ENCODE results near the gene ADISSP.
A peak's percentile ranks its signal among the peaks of the same experiment; 100 is the strongest.

Gene ADISSP

DNA sequence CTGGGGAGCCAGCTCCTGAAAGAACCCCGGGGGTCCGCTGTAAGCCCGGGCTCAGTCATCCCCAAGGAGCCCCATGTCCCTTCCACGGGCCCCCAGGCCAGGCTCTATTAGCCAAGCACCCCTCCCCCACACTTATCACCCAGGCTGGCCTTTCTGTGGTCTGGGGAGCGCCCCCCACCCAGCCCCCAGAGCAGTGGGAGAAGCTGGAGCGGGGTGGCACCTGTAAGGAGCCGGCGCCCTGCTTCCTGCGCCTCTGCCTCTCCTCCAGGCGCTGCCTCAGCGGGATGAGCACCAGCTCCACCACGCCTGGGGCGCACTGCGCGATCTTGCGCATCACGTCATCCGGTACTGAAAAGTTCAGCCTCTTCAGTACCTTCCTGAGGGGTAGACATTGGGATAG lies 11.4 kb upstream of the ADISSP start:
- DNase-seq = no peak

DNA sequence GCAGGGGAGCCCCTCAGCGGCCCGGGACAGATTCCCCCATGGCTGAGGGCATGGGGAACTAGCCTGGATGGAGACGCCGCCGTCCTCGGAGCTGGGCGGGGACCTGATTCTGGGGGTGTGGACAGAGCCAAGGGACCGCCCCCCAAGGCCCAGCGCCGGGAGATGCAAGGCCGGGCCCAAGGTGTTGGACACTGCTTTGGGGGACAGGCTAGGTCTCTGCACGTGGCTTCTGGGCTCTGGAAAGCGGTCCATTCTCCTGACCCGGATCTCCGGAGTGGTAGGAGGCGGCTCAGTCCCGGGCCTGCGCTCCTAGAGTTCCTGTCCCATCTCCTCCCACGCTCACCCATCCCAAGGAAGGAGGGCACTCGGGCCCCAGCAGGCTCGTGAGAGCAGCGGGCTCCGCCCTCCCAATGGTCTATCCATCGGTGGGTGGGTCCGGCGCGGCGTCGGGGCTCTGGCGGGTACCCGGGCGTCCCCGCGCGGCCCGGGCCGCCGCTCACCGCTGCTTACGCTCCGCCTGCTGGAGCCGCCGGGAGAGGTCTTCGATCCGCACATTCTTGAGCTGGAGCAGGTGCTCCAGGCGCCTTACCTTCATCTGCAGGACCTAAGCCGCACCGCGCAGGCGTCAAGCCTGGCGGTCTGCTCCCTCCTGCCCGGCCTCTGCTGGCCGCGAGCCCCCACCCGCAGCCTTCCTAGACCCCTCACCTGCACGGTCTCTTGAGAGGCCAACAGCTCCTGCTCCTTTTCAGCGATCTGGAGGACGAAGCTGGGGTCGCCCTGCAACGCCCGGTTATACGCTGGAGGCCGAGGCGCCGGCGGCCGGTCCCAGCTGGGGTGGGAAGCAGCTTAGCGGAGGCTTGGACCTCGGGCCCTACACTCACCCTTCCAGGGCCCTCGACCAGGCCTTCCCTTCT lies 10.4 kb upstream of the ADISSP start:
- no peak for DNase-seq

DNA sequence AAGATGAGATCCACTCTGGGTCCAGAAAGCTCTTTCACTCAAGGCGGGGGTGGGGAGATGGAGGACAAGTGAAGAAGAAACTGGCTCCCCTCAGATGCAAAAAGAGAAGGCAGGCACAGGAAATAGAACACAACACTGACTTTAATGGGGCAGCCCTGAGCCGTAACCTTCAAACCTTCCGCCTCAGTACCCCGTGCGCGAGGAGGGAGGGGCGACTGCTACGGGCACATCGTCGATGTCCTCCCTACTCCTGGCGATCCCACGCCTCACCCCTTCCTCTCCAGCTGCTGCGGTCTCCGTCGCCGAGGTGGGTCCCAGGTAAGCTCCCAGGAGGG lies 9.8 kb upstream of the ADISSP start:
- no peak for DNase-seq

DNA sequence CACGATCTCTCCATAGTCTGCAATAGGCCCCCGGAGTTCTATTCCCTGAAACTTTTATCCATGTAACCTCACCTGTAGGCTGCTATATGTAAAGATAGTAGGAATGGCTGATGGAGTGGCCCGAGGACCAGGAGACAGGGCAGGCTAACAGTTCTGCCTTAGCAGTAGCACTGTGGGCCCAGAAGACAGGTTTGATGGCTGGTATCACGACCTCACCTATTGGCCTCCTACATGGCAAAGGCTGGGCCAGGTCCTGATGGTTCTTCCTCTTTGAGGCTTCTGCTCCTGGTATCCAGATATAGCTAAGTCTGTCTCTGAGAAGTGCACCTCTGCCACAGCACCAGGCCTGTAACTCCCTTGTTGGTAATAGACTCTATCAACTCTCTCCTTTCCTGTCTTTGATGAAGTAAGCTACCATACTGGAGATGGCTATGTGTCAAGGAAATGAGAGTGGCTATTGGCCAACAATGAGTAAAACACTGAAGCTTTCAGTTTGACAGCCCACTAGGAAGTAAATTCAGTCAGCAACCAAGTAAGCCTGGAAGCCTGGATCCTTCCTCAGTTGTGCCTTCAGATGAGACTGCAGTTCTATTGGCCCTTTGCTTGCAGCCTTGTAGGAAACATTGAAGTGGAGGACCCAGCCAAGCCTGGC lies 8.0 kb upstream of the ADISSP start:
- no peak for DNase-seq

DNA sequence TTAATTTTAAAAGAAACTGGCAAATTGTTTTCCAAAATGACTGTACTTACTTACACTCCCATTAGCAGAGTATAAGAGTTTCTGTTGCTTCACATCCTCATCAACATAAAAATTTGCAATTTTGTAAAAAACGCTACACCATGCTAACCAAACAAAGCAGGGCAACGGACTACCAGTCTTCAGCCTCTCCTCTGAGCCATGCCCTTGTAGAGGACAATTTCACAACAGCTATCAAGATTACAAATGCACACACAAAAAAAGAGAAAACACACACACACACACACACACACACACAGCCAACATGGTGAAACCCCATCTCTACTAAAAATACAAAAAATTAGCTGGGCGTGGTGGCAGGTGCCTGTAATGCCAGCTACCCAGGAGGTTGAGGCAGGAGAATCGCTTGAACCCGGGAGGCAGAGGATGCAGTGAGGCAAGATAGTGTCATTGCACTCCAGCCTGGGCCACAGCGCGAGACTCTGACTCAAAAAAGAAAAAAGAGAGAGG lies 4.1 kb upstream of the ADISSP start:
- DNase-seq = no peak

DNA sequence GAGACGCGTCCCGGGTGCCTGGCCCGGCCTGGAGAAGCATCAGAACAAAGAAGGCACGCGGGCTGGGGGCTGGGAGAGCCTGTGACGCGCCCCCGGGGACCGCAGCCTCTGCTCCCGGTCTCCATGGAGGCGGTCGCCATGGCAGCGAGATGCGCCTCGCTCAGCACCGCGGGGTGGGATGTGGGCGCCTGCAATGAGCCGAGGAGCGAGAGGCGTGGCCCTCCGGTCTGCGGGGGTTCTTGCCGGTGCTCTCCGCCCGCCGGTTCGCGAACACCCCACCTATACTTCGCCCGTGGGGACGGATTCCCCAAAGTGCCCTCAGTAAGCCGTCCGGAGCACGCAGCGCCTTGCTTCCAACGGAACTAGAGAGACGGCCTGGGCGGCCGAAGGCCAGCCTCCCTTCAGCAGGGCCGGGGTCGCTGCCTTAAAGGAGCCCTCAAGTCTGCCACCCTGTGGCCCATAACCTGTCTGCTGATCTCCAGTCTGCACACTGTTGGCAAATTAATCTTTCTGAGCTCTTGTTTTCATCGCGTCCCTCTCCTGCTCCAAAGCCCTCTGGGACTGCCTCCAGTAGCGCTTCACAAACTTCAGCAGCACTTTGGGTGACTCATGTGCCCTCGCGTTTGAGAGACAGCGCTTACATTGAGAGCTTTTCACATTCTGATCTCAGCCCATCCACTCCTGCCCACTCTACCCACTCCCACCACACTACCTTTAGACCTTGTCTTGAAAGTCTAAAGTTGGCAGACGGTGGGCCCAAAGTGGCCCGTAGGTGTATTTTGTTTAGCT lies 983 bp upstream of the ADISSP start:
- DNase-seq = peak; percentile 52

DNA sequence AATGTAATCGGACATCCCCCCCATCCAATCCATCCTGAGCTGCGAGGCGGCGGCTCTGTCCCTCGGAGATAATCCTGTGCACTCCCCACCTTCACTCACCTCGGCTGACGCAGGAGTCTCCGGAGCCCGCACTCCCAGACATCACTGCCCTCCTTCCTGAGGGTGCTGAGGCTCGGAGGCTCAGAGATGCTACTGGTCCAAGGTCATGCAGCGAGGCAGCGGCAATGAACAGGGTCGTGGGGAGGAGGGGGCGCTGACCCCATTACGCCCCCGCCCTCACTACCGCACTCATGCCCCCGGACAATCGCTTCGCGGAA lies 485 bp downstream of the ADISSP start:
- DNase-seq = no peak

DNA sequence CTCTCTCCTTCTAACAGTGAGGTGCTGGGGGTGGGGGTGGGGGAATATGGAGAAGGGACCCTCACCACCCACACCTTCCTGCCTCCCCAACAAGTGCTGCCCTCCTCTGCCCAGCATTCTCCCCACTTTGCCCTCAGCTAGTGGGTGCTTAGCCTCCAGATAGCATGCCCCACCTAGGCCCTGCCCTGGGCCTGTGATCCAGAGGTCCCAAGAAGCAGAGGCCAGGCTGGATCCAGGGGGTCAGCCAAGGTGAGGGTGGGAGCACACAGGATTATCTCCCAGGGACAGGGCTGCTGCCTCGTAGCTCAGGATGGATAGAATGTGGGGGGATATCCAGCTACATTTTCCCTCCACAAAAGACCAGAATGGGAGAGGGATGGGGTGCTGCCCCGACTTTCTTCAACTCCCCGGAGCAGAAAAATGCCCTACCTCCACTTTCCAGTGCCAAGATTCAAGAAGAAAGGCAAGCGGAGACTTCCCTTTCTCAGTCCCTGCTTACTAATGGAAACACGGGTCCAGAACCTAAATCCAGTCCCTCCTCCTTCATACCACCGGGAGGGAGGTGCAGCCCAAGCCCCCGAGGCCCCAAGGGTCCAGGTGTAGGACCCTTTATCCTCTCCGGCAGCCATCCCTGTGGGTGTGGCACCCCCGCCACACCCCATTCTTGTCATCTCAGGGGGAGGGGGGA lies 987 bp downstream of the ADISSP start:
- no peak for DNase-seq

DNA sequence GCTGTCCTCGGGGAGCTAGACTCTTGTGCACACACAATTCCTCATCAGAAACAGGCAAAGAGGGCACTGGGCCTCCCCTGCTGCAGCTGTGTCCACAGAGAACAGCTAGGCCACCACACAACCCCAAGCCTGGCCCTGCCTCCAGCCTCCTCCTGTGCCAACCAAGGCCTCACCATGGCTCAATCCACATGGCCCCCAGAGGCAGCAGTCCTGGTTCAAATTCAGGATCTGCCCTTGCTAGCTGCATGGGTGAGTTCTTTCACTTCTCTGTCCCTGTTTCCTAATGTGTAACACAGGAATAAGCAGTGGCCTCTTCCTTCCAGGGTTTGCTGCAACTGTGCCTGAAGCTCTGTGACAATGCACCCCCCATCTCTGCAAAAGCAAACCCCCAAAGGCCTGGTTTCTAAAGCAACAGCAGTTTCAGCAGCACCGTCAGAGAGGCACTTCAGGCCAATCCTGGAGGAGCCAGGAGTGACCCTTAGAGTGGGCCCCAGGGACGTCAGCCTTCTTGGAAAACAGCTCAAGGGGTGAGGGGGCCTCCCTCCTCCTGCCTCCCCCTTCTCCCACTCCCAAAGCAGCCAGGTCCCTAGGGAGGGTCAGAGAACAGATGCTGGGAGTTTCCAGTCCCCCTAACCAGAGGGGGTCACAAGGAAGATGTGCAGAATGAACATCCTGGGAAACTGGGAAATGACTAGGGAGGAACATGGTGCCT lies 2.2 kb downstream of the ADISSP start:
- no peak for DNase-seq

DNA sequence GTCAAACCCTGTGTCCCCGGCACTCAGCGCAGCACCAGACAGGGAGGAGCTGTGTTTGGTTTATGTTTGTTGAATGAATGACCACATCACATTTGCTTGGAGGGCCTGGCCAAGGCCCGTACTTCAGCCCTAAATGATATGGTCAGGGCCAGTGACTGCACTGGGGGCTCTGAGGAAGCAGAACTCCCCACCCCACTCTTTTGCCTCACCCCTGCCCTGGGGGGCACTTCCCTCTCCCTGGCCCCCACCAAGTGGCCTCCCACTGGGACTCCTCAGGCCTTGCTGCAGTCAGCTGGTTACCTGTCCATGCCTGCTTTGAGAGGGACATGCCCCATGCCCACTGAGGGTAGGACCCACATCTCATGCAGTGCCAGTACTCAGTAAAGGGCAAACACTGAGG lies 2.9 kb downstream of the ADISSP start:
- DNase-seq = no peak

DNA sequence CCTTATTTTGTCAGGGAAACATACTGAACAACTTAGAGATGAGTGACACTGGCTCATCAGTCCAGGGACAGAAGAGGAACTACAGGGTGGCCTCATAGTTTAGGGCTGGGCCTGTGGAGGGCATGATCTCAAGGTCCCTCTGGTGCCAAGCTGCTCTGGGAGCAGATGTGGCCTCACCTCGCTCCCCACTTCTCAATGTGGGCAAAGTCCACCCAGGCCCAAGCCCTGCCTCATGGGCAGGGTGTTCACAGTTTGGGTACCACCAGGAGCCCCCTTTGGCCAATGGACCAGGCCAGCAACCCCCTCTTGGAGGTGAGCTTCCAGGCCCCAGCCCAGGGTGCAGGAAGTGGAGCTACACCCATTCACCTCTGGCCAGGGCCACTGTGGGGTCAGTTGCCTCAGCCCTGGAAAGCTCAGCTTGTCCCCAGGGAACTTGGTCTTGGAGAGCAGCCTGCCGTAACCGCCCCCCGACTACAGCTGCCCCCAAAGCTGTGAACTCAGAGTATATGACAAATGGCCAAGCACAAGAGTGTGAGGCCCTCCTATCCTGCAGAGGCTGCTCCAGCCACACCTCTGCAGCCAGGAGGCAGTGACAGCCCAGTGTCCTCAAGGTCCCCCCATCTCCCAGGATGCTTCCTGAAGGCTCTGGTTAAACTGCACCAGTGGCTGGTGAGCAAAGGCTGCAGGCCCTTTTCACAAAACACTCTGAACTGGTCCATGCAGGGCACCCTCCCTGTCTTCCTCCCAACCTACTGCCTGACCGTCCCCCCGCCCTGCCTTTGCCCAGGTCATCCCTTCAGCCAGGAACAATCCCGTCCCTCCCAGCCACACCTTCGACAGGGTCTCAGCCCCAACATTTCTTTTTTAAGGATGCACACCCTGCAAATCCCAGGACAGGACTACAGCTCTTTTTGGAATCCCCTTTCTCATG lies 3.6 kb downstream of the ADISSP start:
- no peak for DNase-seq

DNA sequence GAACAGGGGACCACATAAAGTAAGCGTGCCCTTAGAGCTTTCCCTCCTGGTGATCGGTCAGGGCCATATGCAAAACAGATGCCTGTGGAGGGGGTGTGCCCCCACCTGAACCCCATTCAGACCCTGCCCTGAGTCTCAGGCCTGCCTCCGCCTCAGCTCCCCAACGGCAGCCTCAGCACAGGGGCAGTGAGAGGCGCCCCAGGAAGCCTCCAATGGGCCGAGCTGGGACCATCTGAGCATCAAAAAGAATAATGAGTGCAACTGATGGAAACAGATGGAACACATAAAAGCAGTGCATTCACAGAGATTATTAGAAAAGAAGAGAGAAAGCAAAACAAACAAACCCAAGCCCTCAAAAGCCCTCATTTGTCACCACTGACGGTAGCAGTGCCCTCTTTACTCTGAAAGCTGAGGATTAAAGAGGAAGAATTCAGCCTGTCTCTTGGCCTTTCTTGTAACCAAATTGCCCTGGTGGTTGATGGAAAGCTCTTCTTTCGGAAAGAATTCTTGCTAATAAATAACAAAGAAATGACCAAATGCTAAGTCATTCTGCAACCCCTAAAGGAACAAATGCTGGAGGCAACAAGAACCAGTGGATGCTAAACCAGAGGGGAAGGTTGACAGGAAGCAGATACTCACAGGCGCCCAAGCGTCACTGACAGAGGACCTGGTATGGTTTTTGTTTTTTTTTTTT lies 6.8 kb downstream of the ADISSP start:
- DNase-seq = no peak

DNA sequence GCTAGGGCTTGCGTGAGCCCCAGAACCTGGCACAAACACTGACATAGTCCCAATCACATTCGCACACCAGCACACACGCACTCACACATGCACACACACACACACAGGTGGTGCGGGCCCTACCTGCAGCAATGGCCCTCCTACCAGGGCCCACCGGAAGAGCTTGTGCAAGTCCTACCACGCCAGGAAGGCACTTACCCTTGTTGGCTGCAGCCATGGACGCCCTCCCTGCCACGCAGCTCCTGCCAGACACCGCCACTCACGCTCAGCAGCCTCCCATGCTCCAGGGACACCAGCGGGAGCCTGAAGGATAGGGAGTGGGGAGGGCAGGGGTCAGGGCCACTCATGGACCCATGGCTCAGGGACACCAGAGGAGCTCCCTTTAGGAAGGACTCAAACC lies 7.7 kb downstream of the ADISSP start:
- no peak for DNase-seq

DNA sequence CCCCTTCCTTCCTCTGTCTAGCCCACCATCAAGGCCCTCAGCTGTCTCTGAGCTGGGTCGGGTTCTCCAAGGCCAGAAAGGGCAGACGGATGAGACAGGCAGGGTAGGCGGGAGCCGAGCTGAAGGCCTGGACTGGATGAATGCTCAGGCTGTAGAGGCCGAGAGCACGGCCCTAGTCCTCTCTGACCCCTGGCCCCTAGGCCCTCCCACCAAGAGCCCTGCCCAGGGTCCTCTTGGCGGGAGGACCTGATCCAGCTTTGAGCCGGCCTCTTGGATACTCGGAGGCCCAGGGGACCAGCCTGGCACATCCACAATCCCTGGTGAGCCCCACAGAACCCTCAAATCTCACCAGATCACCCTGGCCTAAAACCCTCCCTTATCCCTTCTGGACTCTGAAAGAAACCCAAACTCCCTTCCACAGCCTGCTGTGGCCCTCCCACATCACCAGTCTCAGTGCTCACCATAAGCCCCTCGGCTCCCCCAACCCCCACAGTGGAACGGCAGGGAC lies 8.2 kb downstream of the ADISSP start:
- no peak for DNase-seq

DNA sequence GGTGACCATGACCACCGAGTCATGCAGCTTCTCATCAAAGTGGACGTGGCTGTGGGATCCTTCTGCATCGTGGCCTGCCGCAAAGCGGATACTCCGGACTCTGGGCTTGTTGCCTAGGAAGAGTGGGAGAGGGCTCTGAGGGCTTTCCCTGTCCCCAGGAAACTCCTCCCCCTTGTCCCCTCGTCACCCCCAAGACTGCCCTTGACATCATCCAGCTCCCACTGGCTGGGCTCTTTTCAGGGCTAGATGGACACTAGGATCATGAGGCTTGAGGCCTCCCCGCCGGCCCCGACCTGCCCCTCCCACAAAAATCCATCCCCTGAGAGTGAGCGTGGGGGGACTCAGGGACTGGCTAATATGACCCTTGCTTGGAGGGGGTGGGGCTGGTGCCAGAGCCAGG lies 9.0 kb downstream of the ADISSP start:
- DNase-seq = no peak

DNA sequence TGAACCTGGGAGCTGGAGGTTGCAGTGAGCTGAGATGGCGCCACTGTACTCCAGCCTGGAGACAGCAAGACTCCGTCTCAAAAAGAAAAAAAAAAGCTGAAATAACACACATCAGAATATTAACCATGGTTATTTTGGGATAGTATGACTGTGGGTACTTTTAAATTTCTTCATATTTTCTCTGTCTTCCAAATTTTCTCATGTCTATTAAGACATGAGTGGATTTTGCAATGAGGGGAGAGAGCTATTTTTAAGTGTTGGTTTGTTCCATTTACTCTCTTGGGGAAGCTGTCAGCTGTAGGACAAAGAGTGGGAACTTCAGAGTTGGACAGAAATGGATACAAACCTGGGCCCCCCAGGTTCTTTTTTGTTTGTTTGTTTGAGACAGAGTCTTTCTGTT lies 10.3 kb downstream of the ADISSP start:
- no peak for DNase-seq

DNA sequence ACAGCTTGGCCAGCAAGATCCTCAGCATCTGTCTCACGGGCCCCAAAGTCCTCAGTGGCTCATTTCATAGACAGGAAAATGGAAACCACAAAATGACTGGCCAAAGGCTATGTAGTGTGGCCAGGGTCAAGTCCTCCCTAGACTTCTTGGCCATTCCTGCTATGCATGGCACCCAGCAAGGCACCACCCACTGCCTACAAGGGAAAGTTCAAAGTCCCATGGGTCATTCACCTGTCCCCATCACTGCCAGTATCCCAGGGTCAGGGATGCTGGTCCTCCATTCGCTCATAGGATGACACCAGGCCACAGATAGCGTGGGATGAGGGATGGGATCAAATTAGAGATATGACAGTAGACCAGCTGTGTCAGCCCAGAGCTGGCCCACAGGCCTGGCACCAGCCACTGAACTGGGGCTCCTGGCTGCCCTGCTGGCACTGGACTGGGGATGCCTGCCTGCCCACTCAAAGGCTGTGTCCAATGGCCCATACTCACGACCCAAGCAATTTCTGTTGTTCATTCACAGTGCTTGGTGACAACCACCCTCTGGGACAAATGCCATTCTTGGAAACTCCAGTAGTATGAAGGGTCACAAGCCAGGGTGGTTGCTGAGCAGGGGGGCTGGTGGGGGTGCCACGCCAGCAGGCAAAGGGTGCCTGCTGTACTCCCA lies 11.6 kb downstream of the ADISSP start:
- no peak for DNase-seq

DNA sequence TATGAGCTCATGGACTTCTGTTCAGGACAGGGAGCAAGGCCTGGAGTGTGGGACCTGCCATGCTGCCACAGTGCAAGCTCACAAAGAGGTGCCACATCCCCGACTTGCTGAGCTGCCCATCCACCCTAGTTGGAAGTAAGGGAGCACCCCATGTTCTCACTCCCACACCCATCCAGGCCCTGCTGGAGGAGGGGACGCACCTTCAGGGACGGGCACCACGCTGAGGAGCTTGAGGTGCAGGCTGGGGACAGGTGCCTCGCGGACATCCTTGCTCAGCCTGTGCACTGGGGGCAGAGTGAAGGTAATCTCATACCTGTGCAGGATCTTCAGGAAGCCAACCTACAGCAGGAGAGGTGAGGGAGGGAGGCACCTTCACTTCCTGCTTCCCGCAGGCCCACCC lies 12.3 kb downstream of the ADISSP start:
- no peak for DNase-seq

DNA sequence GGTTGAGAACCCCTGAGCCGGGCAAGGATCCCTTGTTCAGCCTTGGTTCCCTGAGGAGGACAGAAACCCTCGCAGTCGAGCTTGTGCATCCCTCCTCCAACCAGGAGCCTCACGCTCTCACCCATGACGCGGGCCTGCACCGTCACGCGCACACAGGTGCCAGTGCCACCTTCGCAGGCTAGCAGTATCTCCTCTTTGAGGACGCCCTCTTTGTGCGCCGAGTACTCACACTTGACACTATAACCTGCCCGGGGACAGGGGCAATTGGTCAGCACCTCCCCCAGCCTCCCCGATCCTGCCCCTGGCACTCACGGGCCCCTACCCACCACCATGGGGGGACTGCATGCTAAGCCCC lies 13.3 kb downstream of the ADISSP start:
- DNase-seq = no peak

Measured in KG1 (cell line).